Bronchial epithelial cell (primary cell): ENCODE measurements around the gene AFDN. TPM values are rescaled to one million over a fixed set of nuclear protein-coding genes. Genes with fewer than 3 reads are reported as not detected.

Source experiments
- DNase-seq: peaks from one replicate; pipeline ENCODE4 v3.0.0-alpha.2; 2010; ENCODE audit warnings: low read depth
- FAIRE-seq: peaks from 2 replicates; lab custom pipeline; 2011; peaks lifted over from hg19 to GRCh38; lab: Jason Lieb, UNC
- H3K27me3 ChIP-seq: 2 replicates; pipeline ENCODE4 v1.5.1; 2011; ENCODE audit warnings: low read length; ENCODE audit not compliant: control insufficient read depth, insufficient read depth
- H3K36me3 ChIP-seq: 2 replicates; pipeline ENCODE4 v1.5.1; 2011; ENCODE audit warnings: low read length; ENCODE audit not compliant: control insufficient read depth, insufficient read depth
- H3K4me3 ChIP-seq: 2 replicates; pipeline ENCODE4 v1.5.1; 2011; ENCODE audit warnings: mild to moderate bottlenecking, low read depth, low read length, control low read depth
- total RNA-seq: library from RNA; depleted of rRNA; stranded (reverse); fragments of >200 nt; gene quantifications from 2 replicates; pipeline ENCODE4 v1.2.1, GENCODE V29; 2014
- TF ChIP-seq, protein P1 (sequence below): IDR thresholded peaks from 2 replicates; pipeline ENCODE4 v1.5.1; 2011; ENCODE audit warnings: mild to moderate bottlenecking, moderate library complexity, low read length, control low read depth, inconsistent platforms; ENCODE audit not compliant: insufficient read depth, severe bottlenecking

Gene AFDN
- total RNA-seq, 1 donor from 2014 or later, result 146 TPM

DNA sequence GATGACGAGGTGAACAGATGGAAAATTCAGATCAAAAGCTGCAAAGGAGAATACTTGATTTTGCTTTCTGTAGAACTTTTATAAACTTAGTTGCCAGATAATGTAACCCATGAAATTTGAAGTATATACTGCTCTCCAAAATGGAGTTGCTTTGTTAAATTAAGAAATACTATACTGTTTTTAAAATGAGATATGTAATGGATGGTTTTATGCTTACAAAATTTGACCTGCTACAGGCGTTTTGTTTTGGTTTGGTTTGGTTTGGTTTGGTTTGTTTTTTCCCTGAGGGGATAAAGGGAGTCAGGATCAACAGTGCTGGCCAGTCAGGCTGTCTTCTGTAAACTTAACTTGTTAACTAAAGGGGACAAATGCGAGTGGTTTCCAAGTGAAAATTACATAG lies 115.1 kb downstream of the AFDN start:
- TF ChIP-seq, protein P1, sequence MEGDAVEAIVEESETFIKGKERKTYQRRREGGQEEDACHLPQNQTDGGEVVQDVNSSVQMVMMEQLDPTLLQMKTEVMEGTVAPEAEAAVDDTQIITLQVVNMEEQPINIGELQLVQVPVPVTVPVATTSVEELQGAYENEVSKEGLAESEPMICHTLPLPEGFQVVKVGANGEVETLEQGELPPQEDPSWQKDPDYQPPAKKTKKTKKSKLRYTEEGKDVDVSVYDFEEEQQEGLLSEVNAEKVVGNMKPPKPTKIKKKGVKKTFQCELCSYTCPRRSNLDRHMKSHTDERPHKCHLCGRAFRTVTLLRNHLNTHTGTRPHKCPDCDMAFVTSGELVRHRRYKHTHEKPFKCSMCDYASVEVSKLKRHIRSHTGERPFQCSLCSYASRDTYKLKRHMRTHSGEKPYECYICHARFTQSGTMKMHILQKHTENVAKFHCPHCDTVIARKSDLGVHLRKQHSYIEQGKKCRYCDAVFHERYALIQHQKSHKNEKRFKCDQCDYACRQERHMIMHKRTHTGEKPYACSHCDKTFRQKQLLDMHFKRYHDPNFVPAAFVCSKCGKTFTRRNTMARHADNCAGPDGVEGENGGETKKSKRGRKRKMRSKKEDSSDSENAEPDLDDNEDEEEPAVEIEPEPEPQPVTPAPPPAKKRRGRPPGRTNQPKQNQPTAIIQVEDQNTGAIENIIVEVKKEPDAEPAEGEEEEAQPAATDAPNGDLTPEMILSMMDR, result no peak
- no peak for FAIRE-seq

DNA sequence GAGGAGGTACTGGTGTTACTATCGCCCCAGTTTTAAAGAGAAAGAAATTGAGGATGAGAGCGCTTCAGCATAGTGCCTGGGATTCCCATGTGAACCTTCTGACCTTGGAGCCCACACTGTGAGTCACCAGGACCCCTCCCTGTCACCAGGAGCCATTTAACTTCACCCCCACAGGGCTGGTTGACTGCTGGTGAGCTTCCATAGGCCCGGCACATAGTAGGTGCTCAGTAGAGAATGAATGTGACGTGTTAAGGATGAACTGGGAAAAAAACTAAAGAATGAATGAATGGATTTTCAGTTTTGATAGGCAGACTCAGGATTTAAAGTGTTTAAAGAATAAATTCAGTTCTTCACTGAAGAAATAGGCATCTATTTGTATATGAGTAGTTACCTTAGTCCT lies 117.4 kb downstream of the AFDN start:
- TF ChIP-seq, protein P1, result no peak
- DNase-seq, result no peak
- H3K4me3 ChIP-seq, result no peak overlapping the region
- peaks cover 20% of the 10 kb centered on the region for H3K36me3 ChIP-seq
- no peak for FAIRE-seq
- H3K27me3 ChIP-seq, result no peaks in the 10 kb centered on the region

More for the DNA sequence above, 115.1 kb downstream of the AFDN start:
- Histone ChIP-seq H3K27me3 (no peaks in the 10 kb centered on the region), H3K36me3 (peaks cover 11% of the 10 kb centered on the region), H3K4me3 (no peak overlapping the region)
- no peak for DNase-seq

DNA sequence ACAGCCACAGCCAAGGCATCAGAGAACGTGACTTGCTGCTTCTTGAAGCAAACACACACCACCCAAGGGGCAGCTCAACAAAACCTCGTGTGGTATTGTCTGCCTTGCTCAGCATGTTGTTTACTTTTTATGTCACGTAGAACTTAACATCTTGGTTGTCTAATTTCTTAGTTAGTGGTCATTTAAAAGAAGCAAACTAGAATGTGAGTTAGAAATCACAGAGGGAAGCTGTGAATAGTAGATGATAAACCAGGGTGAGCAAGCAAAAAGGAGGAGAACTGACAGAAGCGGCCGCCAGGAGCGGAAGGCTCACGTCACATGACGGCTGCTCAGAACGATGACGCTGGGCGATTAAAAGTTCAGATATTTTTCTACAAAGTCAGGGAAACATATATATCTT lies 119.3 kb downstream of the AFDN start:
- Histone ChIP-seq H3K4me3 (no peak overlapping the region), H3K27me3 (no peaks in the 10 kb centered on the region), H3K36me3 (peaks cover 20% of the 10 kb centered on the region)
- TF ChIP-seq, protein P1, result no peak
- FAIRE-seq, result no peak
- DNase-seq, result no peak

DNA sequence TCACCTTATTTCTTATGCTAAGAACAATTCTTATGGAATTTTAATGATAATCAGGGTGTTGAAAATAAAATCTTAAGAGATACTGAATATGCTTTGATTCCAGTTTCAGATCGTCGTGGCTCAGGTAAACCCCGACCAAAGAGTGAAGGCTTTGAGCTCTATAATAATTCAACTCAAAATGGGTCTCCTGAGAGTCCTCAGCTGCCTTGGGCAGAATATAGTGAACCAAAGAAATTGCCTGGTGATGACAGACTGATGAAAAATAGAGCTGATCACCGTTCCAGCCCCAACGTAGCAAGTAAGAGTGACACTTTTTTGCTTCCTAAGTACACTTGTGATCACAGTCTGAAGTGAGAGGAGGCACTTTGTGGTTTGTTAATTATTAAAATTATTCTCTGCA lies 119.9 kb downstream of the AFDN start:
- Histone ChIP-seq H3K4me3 (no peak overlapping the region), H3K36me3 (peaks cover 24% of the 10 kb centered on the region), H3K27me3 (no peaks in the 10 kb centered on the region)
- FAIRE-seq (no peak), DNase-seq (no peak)
- TF ChIP-seq, protein P1, result no peak

DNA sequence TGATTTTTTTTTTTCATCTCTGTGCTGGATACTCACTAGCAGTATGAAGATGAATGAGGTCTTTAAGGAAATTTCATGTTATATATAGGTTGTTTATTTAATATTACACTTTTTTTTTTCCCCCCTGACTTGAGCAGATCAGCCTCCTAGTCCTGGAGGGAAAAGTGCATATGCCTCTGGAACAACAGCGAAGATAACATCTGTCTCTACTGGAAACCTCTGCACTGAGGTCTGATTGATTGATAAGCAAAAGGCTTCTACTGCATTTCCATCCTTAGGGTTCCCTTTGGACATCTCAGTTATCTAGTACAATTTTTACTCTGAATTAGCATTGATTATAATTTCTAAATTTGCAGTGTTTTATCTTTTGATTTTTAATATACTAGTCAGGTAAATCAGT lies 121.0 kb downstream of the AFDN start:
- Histone ChIP-seq H3K27me3 (no peaks in the 10 kb centered on the region), H3K36me3 (peaks cover 26% of the 10 kb centered on the region), H3K4me3 (no peak overlapping the region)
- no peak for FAIRE-seq
- DNase-seq, result no peak
- TF ChIP-seq, protein P1, result no peak

DNA sequence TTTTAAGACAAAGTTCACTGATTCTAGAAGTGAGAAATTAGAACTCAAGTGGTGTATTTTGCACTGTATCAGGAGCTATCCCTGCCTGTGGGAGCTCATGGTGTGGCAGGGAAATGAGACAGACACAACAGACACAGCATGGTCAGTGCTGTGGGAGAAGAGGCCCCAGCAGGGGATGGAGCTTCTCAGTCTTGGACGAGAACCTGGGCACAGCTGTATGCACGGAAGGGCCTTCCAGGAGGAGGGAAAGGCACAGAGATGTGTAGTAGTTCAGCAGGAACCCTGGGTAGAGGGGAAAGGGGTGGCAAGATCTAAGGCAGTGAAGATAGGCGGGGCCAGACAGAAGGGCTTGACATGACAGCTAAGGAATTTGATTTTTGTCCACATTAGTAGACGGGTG lies 122.0 kb downstream of the AFDN start:
- DNase-seq (no peak), FAIRE-seq (no peak)
- TF ChIP-seq, protein P1, result no peak
- H3K36me3 ChIP-seq, result peaks cover 26% of the 10 kb centered on the region
- no peak overlapping the region for H3K4me3 ChIP-seq
- no peaks in the 10 kb centered on the region for H3K27me3 ChIP-seq
